Astrocyte (in vitro differentiated cells and primary cell): Measurements from ENCODE around the gene TARP.

Experiments
- CTCF ChIP-seq: IDR thresholded peaks from 2 replicates; pipeline ENCODE4 v1.5.1; 2011; ENCODE audit warnings: low read depth, mild to moderate bottlenecking, inconsistent platforms, low read length, moderate library complexity; ENCODE audit not compliant: insufficient read depth
- EZH2 ChIP-seq: IDR thresholded peaks from 2 replicates; pipeline ENCODE4 v1.6.1; 2012; ENCODE audit warnings: mild to moderate bottlenecking, low read length, inconsistent platforms; ENCODE audit not compliant: insufficient read depth

DNA sequence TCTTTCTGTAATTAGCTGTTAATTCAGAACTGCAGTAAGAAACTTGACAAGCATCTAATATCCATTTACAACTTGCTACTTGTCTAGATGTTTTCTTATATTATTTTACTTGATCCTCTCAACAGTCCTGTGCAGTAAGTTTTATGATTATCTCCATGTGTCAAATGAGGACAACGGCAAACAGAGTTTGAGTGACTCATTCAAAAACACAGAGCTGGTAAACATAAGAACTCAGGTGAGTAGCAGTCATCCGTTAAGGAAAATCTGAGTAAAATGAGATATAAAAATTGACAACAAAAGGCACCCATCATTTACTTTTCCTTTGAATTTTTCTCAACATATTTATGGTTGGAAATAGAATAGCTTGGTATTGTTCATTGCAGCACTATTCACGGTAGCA lies 19.0 kb upstream of the TARP start:
- TF ChIP-seq EZH2 (no peak), CTCF (no peak)
